Fibroblast of lung (primary cell): Measurements from ENCODE around the gene NUP43. TPM values are rescaled to one million over a fixed set of nuclear protein-coding genes. Genes with fewer than 3 reads are reported as not detected.

Experiments used
- DNase-seq, 2 donors: peaks; one replicate each; pipeline versions ENCODE4 v3.0.0 to v3.0.0-alpha.2; 2010; ENCODE audit warnings: low read depth in 2 of 2
- H2AFZ ChIP-seq: 2 replicates; pipeline ENCODE4 v1.5.1; 2012; ENCODE audit warnings: low read length, control low read depth, inconsistent platforms
- H3K27ac ChIP-seq: 2 replicates; pipeline ENCODE4 v1.5.1; 2011; ENCODE audit warnings: low read length, control low read depth; ENCODE audit not compliant: insufficient read depth
- H3K27me3 ChIP-seq: 2 replicates; pipeline ENCODE4 v1.5.1; 2011; ENCODE audit warnings: mild to moderate bottlenecking, low read length; ENCODE audit not compliant: control insufficient read depth, insufficient read depth
- H3K36me3 ChIP-seq: 2 replicates; pipeline ENCODE4 v1.5.1; 2011; ENCODE audit warnings: low read length; ENCODE audit not compliant: control insufficient read depth, insufficient read depth
- H3K4me1 ChIP-seq: 2 replicates; pipeline ENCODE4 v1.5.1; 2011; ENCODE audit warnings: low read length; ENCODE audit not compliant: control insufficient read depth, insufficient read depth; ENCODE audit errors: extremely low read depth
- H3K4me2 ChIP-seq: 2 replicates; pipeline ENCODE4 v1.5.1; 2011; ENCODE audit warnings: low read length, control low read depth; ENCODE audit not compliant: insufficient read depth; ENCODE audit errors: extremely low read depth
- H3K4me3 ChIP-seq, 4 experiments: fragments of 200-600 bp in 1 of 4; sonication (generic) in 1 of 4; replicated peaks in 1 of 4; 2 replicates each; pipeline ENCODE4 v1.5.1; 2011 to 2016; ENCODE audit warnings: low read length in 4 of 4, low read depth in 3 of 4, mild to moderate bottlenecking in 3 of 4, control low read depth in 2 of 4, inconsistent platforms in 1 of 4, mixed read lengths in 1 of 4; ENCODE audit not compliant: insufficient read depth in 1 of 4; ENCODE audit errors: control extremely low read depth in 1 of 4
- H3K79me2 ChIP-seq: 2 replicates; pipeline ENCODE4 v1.5.1; 2012; ENCODE audit warnings: mild to moderate bottlenecking, low read length, inconsistent platforms; ENCODE audit not compliant: control insufficient read depth, insufficient read depth
- H3K9ac ChIP-seq: 2 replicates; pipeline ENCODE4 v1.5.1; 2011; ENCODE audit warnings: mild to moderate bottlenecking, low read length, control low read depth; ENCODE audit not compliant: insufficient read depth
- H3K9me3 ChIP-seq: 2 replicates; pipeline ENCODE4 v1.5.1; 2012; ENCODE audit warnings: low read depth, low read length; ENCODE audit not compliant: control insufficient read depth, insufficient read depth
- H4K20me1 ChIP-seq: 2 replicates; pipeline ENCODE4 v1.5.1; 2011; ENCODE audit warnings: low read length; ENCODE audit not compliant: control insufficient read depth, insufficient read depth; ENCODE audit errors: extremely low read depth
- CTCF ChIP-seq, 2 donors: IDR thresholded peaks in 1 of 2; conservative IDR thresholded peaks in 1 of 2; 1 replicate in 1 of 2; 2 replicates in 1 of 2; pipeline ENCODE4 v1.5.1; 2011 to 2012; ENCODE audit warnings: low read length in 2 of 2, control low read depth in 1 of 2, inconsistent platforms in 1 of 2, low read depth in 1 of 2, mild to moderate bottlenecking in 1 of 2
- EZH2 ChIP-seq: IDR thresholded peaks from 2 replicates; pipeline ENCODE4 v1.5.1; 2012; ENCODE audit warnings: low read length, control low read depth, mild to moderate bottlenecking; ENCODE audit errors: missing control alignments
- polyA plus RNA-seq, 2 donors: library from polyadenylated mRNA; depleted of rRNA in 1 of 2; stranded (reverse) in 1 of 2; unstranded in 1 of 2; fragments of >200 nt; gene quantifications; 2 replicates each; pipeline ENCODE4 v1.2.1, GENCODE V29; 2011 to 2012; ENCODE audit warnings: missing spikeins in 1 of 2
- total RNA-seq: library from RNA; depleted of rRNA; stranded (reverse); fragments of >200 nt; gene quantifications from 2 replicates; pipeline ENCODE4 v1.2.1, GENCODE V29; 2014

NUP43 gene
- total and polyA plus RNA-seq, 2 donors (not counting 1 experiment from before 2014, with no cell fraction given) = 16.0 to 26.0 TPM

GRCh38 chr6:149694921-149695320, 51.4 kb downstream of the NUP43 start:
- Histone ChIP-seq H3K9me3 (no peaks in the 10 kb centered on the region), H3K27ac (no peak overlapping the region), H3K79me2 (peaks cover 34% of the 10 kb centered on the region), H3K36me3 (no peaks in the 10 kb centered on the region), H3K27me3 (no peaks in the 10 kb centered on the region), H3K4me2 (no peak overlapping the region), H3K4me3 (no peak overlapping the region), H2AFZ (no peak overlapping the region), H4K20me1 (no peaks in the 10 kb centered on the region), H3K9ac (no peak overlapping the region), H3K4me1 (no peaks in the 10 kb centered on the region)
- DNase-seq = no peak
- no peak for TF ChIP-seq CTCF (conservative IDR thresholded peaks at IDR 0.05 in 1 of 2, IDR thresholded peaks at IDR 0.05 in 1 of 2; ENCODE audit: low read depth in 1 of 2, low read length in 2 of 2)
- TF ChIP-seq EZH2 = no peak

DNA sequence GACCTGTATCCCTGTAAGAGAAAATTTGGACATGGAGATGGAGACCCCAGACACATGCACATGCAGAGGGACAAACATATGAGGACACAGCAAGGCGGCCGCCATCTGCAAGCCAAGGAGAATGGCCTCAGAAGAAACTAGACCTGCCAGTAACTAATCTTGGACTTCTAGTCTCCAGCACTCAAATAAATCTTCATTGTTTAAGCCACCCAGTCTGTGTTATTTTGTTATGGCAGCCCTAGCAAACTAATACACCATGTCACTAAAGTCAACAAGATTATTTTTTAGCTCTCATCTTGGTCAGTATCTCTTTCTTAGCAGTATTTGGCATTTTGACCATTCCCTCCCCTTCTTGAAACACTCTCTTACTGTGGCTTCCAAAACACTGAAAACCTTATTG, 55.1 kb downstream of the NUP43 start:
- Histone ChIP-seq H3K27ac (no peak overlapping the region), H3K4me2 (no peak overlapping the region), H3K36me3 (no peaks in the 10 kb centered on the region), H3K9me3 (no peaks in the 10 kb centered on the region), H4K20me1 (no peaks in the 10 kb centered on the region), H3K79me2 (peaks cover 8% of the 10 kb centered on the region), H3K9ac (no peak overlapping the region), H3K4me1 (no peaks in the 10 kb centered on the region), H3K4me3 (no peak overlapping the region), H3K27me3 (no peaks in the 10 kb centered on the region), H2AFZ (no peak overlapping the region)
- TF ChIP-seq EZH2 (no peak), CTCF (conservative IDR thresholded peaks at IDR 0.05 in 1 of 2, IDR thresholded peaks at IDR 0.05 in 1 of 2; ENCODE audit: low read depth in 1 of 2, low read length in 2 of 2) (no peak)
- DNase-seq = no peak

GRCh38 chr6:149686230-149686629, 60.1 kb downstream of the NUP43 start:
- peaks cover 9% of the 10 kb centered on the region for H3K36me3 ChIP-seq
- no peaks in the 10 kb centered on the region for H4K20me1 ChIP-seq
- H3K4me2 ChIP-seq = no peak overlapping the region

More at GRCh38 chr6:149686230-149686629, 60.1 kb downstream of the NUP43 start:
- no peak overlapping the region for H2AFZ ChIP-seq
- no peak overlapping the region for H3K9ac ChIP-seq
- no peak for DNase-seq
- H3K27ac ChIP-seq = no peak overlapping the region
- no peak overlapping the region for H3K4me3 ChIP-seq
- H3K27me3 ChIP-seq = no peaks in the 10 kb centered on the region
- TF ChIP-seq EZH2 (no peak), CTCF (conservative IDR thresholded peaks at IDR 0.05 in 1 of 2, IDR thresholded peaks at IDR 0.05 in 1 of 2; ENCODE audit: low read depth in 1 of 2, low read length in 2 of 2) (no peak)
- no peaks in the 10 kb centered on the region for H3K9me3 ChIP-seq
- H3K79me2 ChIP-seq = no peaks in the 10 kb centered on the region
- H3K4me1 ChIP-seq = no peaks in the 10 kb centered on the region
